Left lung (tissue), 10 donors: Measurements from ENCODE around the gene TNP2. TPM values are rescaled to one million over a fixed set of nuclear protein-coding genes. Genes with fewer than 3 reads are reported as not detected.
"Not testable (repeated sequence)": the region's sequence is repeated elsewhere in the genome, so short reads cannot be mapped to it uniquely, and the experiment has no call there.

ENCODE experiments used
- ATAC-seq: fragments of 200-7000 bp; cut with Tn5 transposase; one replicate; pipeline ENCODE4 v1.9.1; 2020; ENCODE audit warnings: moderate library complexity
- DNase-seq, 4 donors: peaks; one replicate each; pipeline ENCODE4 v3.0.0-alpha.2; 2013 to 2020
- H3K27ac ChIP-seq, 2 donors: fragments of 200-600 bp; sonication (generic) in 1 of 2; one replicate each; pipeline versions ENCODE4 v1.5.0 to v1.8.0; 2020 to 2021
- H3K27me3 ChIP-seq, 2 donors: fragments of 200-600 bp; sonication (generic) in 1 of 2; one replicate each; pipeline versions ENCODE4 v1.5.0 to v1.8.0; 2020 to 2021
- H3K36me3 ChIP-seq, 2 donors: fragments of 200-600 bp; sonication (generic) in 1 of 2; one replicate each; pipeline versions ENCODE4 v1.5.0 to v1.8.0; 2020 to 2021
- H3K4me1 ChIP-seq, 2 donors: fragments of 200-600 bp; one replicate each; pipeline ENCODE4 v1.8.0; 2021
- H3K4me3 ChIP-seq, 2 donors: fragments of 200-600 bp; sonication (generic) in 1 of 2; one replicate each; pipeline versions ENCODE4 v1.5.0 to v1.8.0; 2020 to 2021; ENCODE audit warnings: mild to moderate bottlenecking in 1 of 2
- H3K9me3 ChIP-seq, 2 donors: fragments of 200-600 bp; sonication (generic) in 1 of 2; one replicate each; pipeline versions ENCODE4 v1.5.0 to v1.8.0; 2020 to 2021
- intact Hi-C, 2 donors: fragments of 100-400 bp; cut with DNase I; formaldehyde crosslinking; loops; one replicate each; pipeline versions ENCODE4 v1.11.2 to v1.14.2; 2022
- polyA plus RNA-seq, 6 donors: library from polyadenylated mRNA; unstranded; fragments of 120-200 nt; gene quantifications; one replicate each; pipeline ENCODE4 v1.2.1, GENCODE V29; 2013; ENCODE audit not compliant: insufficient read length in 6 of 6
- total RNA-seq, 2 donors: library from RNA; stranded (reverse); fragmentation: NEBNext Ultra II Directional; extraction: Animal tissue kit (Norgen Biotek cat#: 25700); gene quantifications; one replicate each; pipeline ENCODE4 v1.2.1, GENCODE V29; 2021
- TF ChIP-seq, protein P1 (sequence below), 2 donors: fragments of 200-600 bp; sonication (generic) in 1 of 2; IDR thresholded peaks; one replicate each; pipeline versions ENCODE4 v1.5.0 to v1.8.0; 2021; ENCODE audit warnings: antibody characterized with exemption in 2 of 2
- donor health status: DM: no; HTN: yes; CAD: no.
- donor health status: DM: no; HTN: no; CAD: no.

Gene TNP2
- total and polyA plus RNA-seq, 8 donors = not detected

DNA sequence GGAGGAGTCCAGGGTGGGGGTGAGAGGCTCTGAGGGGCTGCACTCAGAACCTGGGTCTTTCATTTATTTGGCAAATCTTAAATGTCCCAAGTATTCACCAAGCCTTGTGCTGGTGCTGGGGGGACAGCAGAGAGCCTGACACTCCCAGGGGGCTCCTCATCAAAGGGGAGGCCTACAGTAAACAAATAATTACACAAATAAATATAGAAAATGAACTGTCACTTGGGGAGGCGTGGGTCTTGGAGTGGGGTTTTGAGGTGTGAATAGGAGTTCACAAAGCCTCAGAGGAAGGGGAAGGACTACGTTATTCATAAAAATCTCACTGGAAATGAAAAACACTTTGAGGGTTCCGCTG lies 27.2 kb upstream of the TNP2 start:
- Histone ChIP-seq H3K9me3 (no peaks in the 10 kb centered on the region), H3K4me1 (peaks cover 19 to 23% of the 10 kb centered on the region in 2 donors), H3K4me3 (no peak overlapping the region), H3K36me3 (no peaks in the 10 kb centered on the region), H3K27ac (peak overlapping the region in 1 of 2 donors; percentile 41), H3K27me3 (no peaks in the 10 kb centered on the region)
- no peak for ATAC-seq
- TF ChIP-seq, protein P1, sequence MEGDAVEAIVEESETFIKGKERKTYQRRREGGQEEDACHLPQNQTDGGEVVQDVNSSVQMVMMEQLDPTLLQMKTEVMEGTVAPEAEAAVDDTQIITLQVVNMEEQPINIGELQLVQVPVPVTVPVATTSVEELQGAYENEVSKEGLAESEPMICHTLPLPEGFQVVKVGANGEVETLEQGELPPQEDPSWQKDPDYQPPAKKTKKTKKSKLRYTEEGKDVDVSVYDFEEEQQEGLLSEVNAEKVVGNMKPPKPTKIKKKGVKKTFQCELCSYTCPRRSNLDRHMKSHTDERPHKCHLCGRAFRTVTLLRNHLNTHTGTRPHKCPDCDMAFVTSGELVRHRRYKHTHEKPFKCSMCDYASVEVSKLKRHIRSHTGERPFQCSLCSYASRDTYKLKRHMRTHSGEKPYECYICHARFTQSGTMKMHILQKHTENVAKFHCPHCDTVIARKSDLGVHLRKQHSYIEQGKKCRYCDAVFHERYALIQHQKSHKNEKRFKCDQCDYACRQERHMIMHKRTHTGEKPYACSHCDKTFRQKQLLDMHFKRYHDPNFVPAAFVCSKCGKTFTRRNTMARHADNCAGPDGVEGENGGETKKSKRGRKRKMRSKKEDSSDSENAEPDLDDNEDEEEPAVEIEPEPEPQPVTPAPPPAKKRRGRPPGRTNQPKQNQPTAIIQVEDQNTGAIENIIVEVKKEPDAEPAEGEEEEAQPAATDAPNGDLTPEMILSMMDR (IDR thresholded peaks at IDR 0.05) = no peak
- no peak for DNase-seq
- intact Hi-C loops = no loop called here

DNA sequence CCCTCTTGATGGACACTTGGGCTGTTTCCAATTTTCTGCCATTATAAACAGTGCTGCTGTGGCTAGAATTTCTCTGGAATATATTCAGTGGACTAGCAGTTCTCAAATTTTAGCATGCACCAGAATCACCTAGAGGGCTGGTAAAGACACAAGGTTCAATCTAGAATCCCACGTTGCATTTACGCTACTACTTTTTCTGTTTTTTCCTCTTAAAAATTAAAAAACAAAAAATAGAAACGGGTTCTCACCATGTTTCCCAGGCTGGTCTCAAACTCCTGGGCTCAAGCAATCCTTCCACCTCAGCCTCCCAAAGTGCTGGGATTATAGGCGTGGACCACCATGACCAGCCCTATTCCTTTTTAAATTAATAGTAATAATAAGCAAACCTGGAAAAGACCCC lies 26.5 kb upstream of the TNP2 start:
- H3K4me3 ChIP-seq = no peak overlapping the region
- no peaks in the 10 kb centered on the region for H3K9me3 ChIP-seq
- ATAC-seq = no peak
- H3K27ac ChIP-seq = no peak overlapping the region
- H3K36me3 ChIP-seq = no peaks in the 10 kb centered on the region
- TF ChIP-seq, protein P1 (IDR thresholded peaks at IDR 0.05) = no peak
- H3K4me1 ChIP-seq = peaks cover 19 to 23% of the 10 kb centered on the region in 2 donors
- intact Hi-C loops = no loop called here
- no peaks in the 10 kb centered on the region for H3K27me3 ChIP-seq
- DNase-seq = no peak

DNA sequence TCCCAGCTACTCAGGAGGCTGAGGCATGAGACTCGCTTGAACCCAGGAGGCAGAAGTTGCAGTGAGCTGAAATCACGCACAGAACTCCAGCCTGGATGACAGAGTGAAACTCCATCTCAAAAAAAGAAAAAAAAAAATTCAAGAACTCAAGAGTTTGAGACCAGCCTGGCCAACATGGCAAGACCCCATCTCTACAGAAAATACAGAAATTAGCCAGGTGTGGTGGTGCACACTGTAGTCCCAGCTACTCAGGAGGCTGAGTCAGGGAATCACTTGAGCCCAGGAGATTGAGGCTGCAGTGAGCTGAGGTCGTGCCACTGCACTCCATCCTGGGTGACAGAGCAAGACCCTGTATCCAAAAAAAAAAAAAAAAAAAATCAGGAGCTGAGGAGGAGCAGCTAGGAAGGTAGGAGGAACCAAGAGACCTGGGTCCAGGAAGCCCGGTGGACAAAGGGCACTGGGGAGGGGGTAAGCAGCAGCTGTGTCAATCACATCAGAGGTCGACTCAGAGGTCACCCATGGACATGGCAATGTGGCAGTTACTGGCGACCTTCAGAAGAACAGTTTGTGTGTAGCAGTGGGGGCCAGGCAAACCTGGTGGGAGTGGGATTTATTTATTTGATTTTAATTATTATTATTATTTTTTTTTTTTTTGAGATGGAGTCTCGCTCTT lies 23.1 kb upstream of the TNP2 start:
- H3K36me3 ChIP-seq = no peaks in the 10 kb centered on the region
- ATAC-seq (no peak), DNase-seq (no peak)
- H3K27me3 ChIP-seq = no peaks in the 10 kb centered on the region
- H3K4me3 ChIP-seq = no peak overlapping the region
- peaks cover 9 to 11% of the 10 kb centered on the region in 2 donors for H3K4me1 ChIP-seq
- intact Hi-C loops = no loop called here
- no peak overlapping the region for H3K27ac ChIP-seq
- H3K9me3 ChIP-seq = no peaks in the 10 kb centered on the region
- TF ChIP-seq, protein P1 (IDR thresholded peaks at IDR 0.05) = no peak

DNA sequence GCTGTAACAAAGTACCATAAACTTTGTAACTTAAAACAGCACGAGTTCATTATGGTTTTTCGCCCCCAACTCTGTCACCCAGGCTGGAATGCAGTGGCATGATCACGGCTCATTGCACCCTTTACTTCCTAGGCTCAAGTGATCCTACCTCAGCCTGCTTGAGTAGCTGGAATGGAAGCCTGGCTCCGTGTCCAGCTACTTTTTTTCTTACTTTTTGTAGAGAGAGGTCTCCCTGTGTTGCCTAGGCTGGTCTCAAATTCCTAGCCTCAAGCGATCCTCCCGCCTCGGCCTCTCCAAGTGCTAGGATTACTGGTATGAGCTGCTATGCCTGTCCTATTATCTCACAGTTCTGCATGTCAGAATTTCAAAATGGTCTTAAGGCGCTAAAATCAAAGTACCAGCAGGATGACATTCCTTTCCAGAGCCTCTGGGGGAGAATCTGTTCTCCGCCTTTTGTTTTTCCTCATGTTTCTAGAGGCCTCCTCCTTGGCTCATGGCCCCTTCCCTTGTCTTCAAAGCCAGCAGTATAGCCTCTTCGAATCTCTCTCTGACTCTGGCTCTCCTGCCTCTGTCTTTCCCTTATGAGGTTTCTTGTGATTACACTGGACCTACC lies 22.1 kb upstream of the TNP2 start:
- Histone ChIP-seq H3K27me3 (no peaks in the 10 kb centered on the region), H3K36me3 (no peaks in the 10 kb centered on the region), H3K9me3 (no peaks in the 10 kb centered on the region), H3K27ac (no peak overlapping the region), H3K4me3 (no peak overlapping the region), H3K4me1 (peaks cover 0 to under 1% of the 10 kb centered on the region in 2 donors)
- peak; percentile 41 for ATAC-seq
- no peak for DNase-seq
- TF ChIP-seq, protein P1 (IDR thresholded peaks at IDR 0.05) = no peak
- intact Hi-C loops = no loop called here

DNA sequence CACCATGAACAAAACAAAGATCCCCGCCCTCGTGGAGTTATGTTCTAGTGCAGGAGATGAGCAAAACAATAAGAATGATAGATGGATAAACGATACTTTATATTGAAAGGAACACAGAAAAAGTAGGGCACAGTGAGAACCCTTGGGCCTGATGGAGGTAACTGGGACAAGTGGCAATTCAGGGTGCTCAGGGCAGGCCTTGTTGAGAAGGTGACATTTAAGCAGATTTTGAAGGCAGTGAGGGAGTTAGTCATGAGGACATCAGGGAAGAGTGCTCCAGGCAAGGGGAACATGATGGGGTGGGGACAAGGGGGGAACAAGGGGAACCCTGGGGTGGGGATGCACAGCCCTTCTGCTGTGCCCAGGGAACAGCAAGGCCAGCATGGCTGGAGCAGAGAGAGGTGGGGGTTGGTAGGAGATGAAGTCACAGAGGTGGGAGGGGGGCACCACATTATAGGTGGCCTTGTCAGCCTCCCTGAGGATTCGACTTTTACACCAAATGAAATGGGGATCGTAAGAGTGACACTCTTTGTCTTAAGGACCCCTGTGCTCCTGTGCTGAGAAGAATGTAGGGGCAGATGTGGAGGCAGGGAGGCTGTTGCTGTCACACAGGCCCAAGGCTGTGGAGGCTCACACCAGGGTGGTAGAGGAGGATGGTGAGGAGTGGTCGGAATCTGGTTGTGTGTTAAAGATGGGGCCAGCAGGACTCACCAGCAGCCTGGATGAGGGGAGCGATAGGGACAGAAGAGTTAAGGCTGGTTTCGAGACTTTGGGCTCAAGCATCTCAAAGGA lies 21.2 kb upstream of the TNP2 start:
- Histone ChIP-seq H3K4me1 (no peaks in the 10 kb centered on the region), H3K27ac (no peak overlapping the region), H3K4me3 (no peak overlapping the region), H3K36me3 (no peaks in the 10 kb centered on the region), H3K27me3 (no peaks in the 10 kb centered on the region), H3K9me3 (no peaks in the 10 kb centered on the region)
- intact Hi-C loops = no loop called here
- no peak for DNase-seq
- peak; percentile 77 for ATAC-seq
- TF ChIP-seq, protein P1 (IDR thresholded peaks at IDR 0.05) = no peak

DNA sequence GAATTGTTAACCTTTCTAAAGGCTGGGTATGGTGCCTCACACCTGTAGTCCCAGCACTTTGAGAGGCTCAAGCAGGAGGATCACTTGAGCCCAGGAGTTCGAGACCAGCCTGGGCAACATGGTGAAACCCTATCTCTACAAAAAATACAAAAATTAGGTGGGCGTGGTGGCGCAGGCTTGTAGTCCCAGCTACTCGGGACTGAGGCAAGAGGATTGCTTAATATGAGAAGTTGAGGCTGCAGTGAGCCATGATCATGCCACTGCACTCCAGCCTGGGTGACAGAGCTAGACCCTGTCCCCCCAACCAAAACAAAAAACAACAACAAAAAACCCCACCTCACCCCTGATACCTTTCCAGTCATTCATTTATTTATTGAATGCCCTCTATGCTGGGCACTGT lies 20.6 kb upstream of the TNP2 start:
- H3K27me3 ChIP-seq, H3K4me1 ChIP-seq, DNase-seq, H3K27ac ChIP-seq, intact Hi-C loops, ATAC-seq, H3K4me3 ChIP-seq, H3K9me3 ChIP-seq, H3K36me3 ChIP-seq: not testable (repeated sequence)
